T-helper 1 cell (primary cell): ENCODE results near the gene VWF.
"Not testable (repeated sequence)": the region's sequence is repeated elsewhere in the genome, so short reads cannot be mapped to it uniquely, and the experiment has no call there.

Experiments
- DNase-seq, 5 donors: peaks; one replicate each; pipeline ENCODE4 v3.0.0-alpha.2; 2012 to 2020
- total RNA-seq, 4 donors: gene quantifications; one replicate each; lab custom pipeline; 2026; lab: John Stamatoyannopoulos, UW

The VWF gene
- total RNA-seq, result 0 reads per million in 4 donors

DNA sequence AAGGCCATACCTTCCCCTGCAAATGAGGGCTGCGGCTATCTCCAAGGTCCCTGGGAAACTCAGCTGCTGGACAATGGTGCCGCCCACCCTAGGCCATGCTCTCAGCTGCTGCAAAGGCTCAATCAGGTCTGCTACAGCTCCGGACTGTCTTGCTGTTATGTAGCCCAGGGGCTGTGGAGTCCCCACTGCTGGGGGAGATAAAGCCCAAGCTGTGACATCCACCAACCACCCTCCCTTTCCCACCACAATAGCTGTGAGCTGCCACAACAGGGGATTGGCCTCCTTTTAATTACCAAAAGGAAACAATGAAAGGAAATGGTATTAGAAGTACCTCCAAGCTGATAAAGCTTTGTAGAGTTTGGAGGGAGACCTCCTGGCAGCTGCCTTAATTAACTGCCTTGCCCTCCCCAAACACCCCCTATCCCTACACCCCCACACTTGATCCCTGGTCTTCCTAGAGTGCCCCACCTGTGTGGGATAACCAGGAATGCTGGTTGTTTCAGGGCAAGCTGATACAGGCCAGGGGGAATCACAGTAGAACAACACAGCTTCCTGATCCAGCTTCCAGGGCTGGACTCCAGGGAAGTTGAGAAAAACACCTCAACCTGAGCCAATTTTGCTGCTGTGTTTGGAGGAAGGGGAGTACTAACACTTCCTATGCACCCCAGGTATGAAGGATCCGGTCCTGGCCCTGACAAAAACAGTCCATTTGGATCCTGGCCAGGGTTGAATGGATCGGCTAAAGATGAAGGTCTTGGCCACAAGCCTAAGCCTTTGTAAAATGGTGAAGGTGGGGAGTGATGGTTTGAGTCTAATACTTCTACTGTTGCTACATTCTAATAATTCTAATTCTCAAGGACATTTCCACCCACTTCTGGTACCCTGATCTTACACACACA lies at the start of gene VWF:
Gene VWF (minus strand): TSS at position 260 of the 899 bp plus-strand sequence. CDS start 1,474 bp downstream, outside the sequence.
- no peak for DNase-seq

GRCh38 chr12:6172862-6173261 lies 48.4 kb upstream of the VWF start:
- no peak for DNase-seq

GRCh38 chr12:6172086-6172485 lies 47.6 kb upstream of the VWF start:
- DNase-seq, result no peak

GRCh38 chr12:6171409-6172015 lies 47.0 kb upstream of the VWF start:
- DNase-seq, result no peak

DNA sequence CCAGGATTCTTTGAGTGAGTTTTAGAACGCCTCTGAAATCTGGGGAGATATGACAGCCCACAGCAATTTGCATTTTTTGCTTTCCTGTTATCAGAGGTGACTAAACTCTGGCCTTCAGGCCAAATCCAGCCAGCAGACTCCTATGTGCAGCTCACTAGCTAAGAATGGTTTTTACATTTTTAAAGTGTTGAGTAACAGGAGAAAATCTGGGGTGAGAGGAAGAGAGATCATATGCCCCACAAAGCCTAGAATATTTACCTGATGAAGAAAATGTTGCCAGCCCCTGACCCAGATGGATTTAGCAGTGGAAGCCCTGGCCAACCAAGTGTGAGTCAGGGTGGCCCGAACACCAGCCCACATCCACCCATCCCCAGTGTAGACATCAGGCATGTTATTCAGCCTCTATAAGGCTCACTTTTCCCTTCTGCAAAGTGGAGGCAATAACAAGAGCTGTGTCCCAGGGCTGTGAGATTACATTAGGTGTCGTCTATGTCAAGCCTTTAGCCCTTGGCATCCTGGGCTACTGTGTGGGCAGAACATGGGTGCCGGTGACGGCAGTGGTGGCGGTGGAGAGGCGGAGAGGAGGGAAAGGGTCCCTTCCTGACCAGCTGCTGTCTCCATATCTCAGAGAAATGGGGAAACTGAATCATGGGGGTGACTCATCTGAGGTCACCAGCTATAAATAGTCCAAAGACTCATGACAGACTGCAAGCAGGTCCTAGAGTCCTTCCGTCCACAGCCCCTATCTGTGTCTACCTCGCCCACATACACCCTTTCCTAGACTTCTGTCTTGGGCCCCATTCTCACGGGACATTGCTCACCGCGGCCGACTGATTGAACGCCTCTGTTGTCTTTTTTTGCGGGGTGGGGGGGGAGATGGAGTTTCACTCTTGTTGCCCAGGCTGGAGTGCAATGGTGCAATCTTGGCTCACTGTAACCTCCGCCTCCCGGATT lies 43.1 kb upstream of the VWF start:
- DNase-seq, result peak in 1 of 5 donors; percentile 47

GRCh38 chr12:6166808-6167207 lies 42.3 kb upstream of the VWF start:
- no peak for DNase-seq

GRCh38 chr12:6165395-6165794 lies 40.9 kb upstream of the VWF start:
- DNase-seq, result no peak

GRCh38 chr12:6163416-6164060 lies 39.1 kb upstream of the VWF start:
- no peak for DNase-seq

GRCh38 chr12:6161124-6161882 lies 36.8 kb upstream of the VWF start:
- no peak for DNase-seq

- DNase-seq, result not testable (repeated sequence)
Observed at GRCh38 chr12:6160049-6160649, 35.7 kb upstream of the VWF start.

DNA sequence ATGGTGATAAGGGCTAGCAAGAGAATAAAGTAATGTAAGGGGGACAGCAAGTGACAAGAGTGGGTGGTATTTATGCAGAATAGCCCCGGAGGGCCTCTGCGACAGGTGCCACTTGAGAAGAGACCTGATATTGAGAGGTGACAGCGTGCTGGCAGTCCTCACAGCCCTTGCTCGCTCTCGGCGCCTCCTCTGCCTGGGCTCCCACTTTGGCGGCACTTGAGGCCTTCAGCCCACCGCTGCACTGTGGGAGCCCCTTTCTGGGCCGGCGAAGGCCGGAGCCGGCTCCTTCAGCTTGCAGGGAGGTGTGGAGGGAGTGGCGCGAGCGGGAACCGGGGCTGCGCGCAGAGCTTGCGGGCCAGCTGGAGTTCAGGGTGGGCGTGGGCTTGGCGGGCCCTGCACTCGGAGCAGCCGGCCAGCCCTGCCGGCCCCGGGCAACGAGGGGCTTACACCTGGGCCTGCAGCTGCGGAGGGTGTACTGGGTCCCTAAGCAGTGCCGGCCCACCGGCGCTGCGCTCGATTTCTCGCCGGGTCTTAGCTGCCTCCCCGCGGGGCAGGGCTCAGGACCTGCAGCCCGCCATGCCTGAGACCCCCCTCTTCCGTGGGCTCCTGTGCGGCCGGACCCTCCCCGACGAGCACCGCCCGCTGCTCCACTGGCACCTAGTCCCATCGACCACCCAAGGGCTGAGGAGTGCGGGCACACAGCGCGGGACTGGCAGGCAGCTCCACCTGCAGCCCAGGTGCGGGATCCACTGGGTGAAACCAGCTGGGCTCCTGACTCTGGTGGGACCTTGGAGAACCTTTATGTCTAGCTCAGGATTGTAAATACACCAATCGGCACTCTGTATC lies 34.9 kb upstream of the VWF start:
- not testable (repeated sequence) for DNase-seq

- no peak for DNase-seq
Observed at GRCh38 chr12:6158749-6159148, 34.3 kb upstream of the VWF start.

- DNase-seq, result no peak
Observed at GRCh38 chr12:6158255-6158654, 33.8 kb upstream of the VWF start.

DNA sequence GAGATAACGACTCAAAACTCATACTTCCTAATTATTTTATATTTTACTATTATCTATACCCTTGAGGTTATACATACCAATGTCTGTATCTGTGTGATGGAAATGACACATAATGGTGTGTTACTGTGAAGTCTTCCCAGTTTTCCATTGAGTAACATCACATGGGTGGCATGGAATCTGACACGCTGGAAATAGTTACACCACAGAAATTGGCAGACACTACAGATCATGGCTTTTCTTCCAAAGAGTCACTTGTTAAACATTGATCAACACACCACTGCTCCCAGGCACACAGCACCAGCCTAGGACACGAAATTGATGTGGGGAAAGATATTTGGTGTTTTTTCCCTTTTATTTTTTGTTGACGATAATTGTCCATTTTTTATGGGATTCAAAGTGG lies 33.0 kb upstream of the VWF start:
- DNase-seq, result no peak

GRCh38 chr12:6154730-6155459 lies 30.4 kb upstream of the VWF start:
- no peak for DNase-seq

DNA sequence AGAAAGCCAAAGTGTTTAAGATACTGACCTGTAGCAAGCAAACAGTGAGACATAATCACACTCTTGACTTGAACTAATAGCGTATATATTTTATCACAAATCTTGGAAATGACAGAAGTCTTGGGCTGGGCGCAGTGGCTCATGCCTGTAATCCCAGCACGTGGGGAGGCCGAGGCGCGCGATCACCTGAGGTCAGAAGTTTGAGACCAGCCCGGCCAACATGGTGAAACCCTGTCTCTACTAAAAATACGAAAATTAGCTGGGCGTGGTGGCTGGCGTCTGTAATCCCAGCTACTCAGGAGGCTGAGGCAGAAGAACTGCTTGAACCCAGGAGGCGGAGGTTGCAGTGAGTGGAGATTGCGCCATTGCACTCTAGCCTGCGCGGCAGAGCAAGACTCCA lies 24.3 kb upstream of the VWF start:
- not testable (repeated sequence) for DNase-seq

DNA sequence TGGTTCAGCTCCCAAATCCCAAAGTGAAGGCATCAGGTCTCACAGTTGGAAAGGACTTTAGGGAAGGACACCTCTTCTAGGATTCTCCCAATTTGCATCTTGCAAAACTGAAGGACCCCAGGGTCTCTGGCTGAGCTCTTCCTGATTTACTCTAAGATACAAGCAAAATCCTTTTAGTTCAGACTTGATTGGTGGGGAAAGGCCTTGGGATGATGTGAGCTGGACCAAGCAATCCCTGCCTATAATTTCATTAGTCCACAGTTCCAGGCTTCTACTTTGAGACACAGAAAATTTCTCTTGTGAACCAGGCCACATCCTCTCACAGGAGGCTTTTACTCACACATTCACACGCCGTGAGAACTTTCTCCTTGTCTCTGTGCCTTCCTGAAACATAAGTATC lies 23.6 kb upstream of the VWF start:
- DNase-seq, result no peak

- DNase-seq, result no peak
Observed at GRCh38 chr12:6146951-6147350, 22.5 kb upstream of the VWF start.

DNA sequence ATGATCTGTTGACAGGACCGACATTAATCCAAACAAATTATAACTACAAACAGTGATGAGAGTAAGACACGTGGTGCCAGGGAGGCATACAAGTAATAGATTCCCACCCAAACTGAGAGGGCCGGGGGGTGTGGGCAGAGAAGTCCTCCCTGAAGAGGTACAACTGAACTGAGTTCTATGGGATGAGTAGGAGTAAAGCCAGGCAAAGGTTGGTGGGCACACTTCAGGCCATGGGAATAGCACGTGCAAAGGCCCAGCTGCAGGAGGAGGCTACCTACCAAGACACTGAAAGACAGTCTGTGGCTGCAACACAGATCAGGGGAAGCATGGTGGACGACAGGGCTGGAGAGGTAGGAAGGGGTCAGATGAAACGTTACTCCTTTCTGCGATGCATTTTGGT lies 22.0 kb upstream of the VWF start:
- DNase-seq, result no peak

DNA sequence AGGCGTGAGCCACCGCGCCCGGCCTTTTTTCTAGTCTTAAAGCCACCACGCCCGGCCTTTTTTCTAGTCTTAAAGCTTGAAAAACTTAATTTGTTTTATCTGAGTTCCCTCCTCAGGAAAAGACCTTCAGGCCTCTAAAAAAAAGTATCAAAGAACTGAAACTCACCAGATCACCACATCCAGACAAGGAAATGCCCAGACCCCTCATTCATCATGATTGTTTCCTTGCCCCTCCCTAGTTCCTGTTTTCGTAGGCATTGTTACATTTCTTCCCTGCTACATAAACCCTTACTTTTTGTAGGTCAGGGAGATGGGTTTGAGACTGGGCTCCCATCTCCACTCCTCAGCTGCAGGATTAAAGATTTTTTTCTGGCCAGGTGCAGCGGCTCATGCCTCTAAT lies 21.1 kb upstream of the VWF start:
- no peak for DNase-seq
